Activated T-cell treated with anti-CD3 and anti-CD28 coated beads, Interleukin-2, amount 50 U/mL, for 48 hours (primary cell): ENCODE measurements around the gene FMNL3.

ENCODE experiments used
- DNase-seq, 2 experiments: peaks; one replicate each; pipeline ENCODE4 v3.0.0-alpha.2; 2020

The FMNL3 gene

GRCh38 chr12:49588721-49589516 lies 118.3 kb downstream of the FMNL3 start:
- DNase-seq, result no peak

- DNase-seq, result no peak
These were observed 118.9 kb downstream of the FMNL3 start for GRCh38 chr12:49588281-49588680.

- DNase-seq, result no peak
These were observed 119.9 kb downstream of the FMNL3 start for GRCh38 chr12:49587174-49587908.
